GM12891 (cell line): Measurements from ENCODE around the gene GPD1.

Source experiments
- POLR2A ChIP-seq: IDR thresholded peaks from 2 replicates; pipeline ENCODE4 v1.6.1; 2011; ENCODE audit warnings: low read depth, low read length, control low read depth
- POLR2AphosphoS5 ChIP-seq: IDR thresholded peaks from 2 replicates; pipeline ENCODE4 v1.6.1; 2011; ENCODE audit warnings: low read depth, low read length, control low read depth
- SPI1 ChIP-seq: IDR thresholded peaks from 2 replicates; pipeline ENCODE4 v1.6.1; 2011; ENCODE audit warnings: low read depth, low read length, control low read depth

- no peak for TF ChIP-seq POLR2A
- TF ChIP-seq SPI1: no peak
- TF ChIP-seq POLR2AphosphoS5: no peak
These were observed 47.4 kb downstream of the GPD1 start for GRCh38 chr12:50151047-50151687.
